Prostate gland (tissue), 2 donors: ENCODE results near the gene MEP1B.

Experiments used
- POLR2A ChIP-seq: fragments of 450-650 bp; IDR thresholded peaks from one replicate; pipeline ENCODE4 v1.6.1; 2016; ENCODE audit warnings: antibody characterized with exemption, mild to moderate bottlenecking
- TF ChIP-seq, protein P1 (sequence below), 4 experiments: fragments of 200-600 bp in 2 of 4; fragments of 450-650 bp in 2 of 4; sonication (generic) in 2 of 4; IDR thresholded peaks; 1 replicate in 3 of 4; 2 replicates in 1 of 4; pipeline ENCODE4 v1.5.1; 2016 to 2019; ENCODE audit warnings: antibody characterized with exemption in 4 of 4, mild to moderate bottlenecking in 2 of 4, moderate library complexity in 2 of 4

DNA sequence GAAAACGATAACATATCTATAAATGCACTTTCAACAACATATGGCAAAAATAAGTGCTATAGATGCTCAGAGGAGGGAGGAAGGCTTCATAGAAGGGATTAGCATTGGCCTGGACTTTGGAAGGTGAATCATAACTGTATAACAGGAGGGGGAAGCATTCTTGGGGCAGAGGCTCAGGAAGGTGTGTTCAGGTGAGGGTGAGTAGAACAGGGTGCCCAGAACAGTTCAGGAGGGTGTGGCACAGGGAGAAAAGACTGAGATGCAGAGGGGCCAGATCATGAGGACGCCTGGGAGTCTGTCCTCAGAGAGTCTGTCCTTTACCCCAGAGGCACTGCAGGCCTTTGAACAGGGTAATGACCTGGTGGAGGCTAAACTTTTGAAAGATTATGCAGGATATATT lies 29.3 kb upstream of the MEP1B start:
- TF ChIP-seq, protein P1, sequence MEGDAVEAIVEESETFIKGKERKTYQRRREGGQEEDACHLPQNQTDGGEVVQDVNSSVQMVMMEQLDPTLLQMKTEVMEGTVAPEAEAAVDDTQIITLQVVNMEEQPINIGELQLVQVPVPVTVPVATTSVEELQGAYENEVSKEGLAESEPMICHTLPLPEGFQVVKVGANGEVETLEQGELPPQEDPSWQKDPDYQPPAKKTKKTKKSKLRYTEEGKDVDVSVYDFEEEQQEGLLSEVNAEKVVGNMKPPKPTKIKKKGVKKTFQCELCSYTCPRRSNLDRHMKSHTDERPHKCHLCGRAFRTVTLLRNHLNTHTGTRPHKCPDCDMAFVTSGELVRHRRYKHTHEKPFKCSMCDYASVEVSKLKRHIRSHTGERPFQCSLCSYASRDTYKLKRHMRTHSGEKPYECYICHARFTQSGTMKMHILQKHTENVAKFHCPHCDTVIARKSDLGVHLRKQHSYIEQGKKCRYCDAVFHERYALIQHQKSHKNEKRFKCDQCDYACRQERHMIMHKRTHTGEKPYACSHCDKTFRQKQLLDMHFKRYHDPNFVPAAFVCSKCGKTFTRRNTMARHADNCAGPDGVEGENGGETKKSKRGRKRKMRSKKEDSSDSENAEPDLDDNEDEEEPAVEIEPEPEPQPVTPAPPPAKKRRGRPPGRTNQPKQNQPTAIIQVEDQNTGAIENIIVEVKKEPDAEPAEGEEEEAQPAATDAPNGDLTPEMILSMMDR (IDR thresholded peaks at IDR 0.05), result no peak
- no peak for TF ChIP-seq POLR2A
